ENCODE data around the gene ISOC2. TPM values are rescaled to one million over a fixed set of nuclear protein-coding genes. Genes with fewer than 3 reads are reported as not detected.
A peak's percentile ranks its signal among the peaks of the same experiment; 100 is the strongest.

ISOC2 gene
- total RNA-seq, 3 donors from 2014 or later (not counting 1 experiment from before 2014, with no cell fraction given): 7.2 to 12.4 (median 9.5) TPM

DNA sequence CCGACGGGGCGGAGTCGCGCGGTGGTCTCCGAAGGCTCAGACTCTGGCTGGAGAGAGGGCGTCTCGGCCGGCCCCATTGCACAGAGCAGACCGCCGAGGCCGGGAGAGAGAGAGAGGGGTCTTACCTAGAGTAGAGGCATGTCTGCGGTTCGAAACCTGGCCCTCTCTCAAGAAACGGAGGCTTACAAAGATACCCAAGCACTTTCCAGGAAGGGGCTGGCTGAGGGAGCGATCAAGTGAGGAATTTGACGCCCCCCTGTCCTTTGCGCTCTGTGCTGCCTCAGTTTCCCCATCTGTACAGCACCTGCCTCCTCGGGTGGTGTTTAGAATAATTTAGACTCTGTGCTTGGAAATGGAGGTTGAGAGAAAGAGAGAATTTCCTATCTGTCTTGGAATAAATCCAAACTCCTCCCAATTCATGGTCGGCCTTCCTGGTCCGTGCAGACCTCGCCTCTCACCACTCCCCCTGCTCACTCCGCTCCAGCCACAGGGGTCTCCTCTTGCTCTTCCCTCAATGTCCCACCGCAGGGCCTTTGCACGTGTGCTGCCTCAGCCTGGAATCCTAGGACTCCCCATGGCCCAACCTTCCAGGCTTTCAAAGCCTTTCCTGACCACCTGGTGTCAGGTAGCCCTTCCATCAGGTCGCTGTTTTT, 658 bp upstream of the ISOC2 start:
- H3K27me3 Mint-ChIP-seq (ENCODE audit: low read depth in 2 of 2): peaks cover 0 to 5% of the 10 kb centered on the region in 2 donors
- TF ChIP-seq, protein P1, sequence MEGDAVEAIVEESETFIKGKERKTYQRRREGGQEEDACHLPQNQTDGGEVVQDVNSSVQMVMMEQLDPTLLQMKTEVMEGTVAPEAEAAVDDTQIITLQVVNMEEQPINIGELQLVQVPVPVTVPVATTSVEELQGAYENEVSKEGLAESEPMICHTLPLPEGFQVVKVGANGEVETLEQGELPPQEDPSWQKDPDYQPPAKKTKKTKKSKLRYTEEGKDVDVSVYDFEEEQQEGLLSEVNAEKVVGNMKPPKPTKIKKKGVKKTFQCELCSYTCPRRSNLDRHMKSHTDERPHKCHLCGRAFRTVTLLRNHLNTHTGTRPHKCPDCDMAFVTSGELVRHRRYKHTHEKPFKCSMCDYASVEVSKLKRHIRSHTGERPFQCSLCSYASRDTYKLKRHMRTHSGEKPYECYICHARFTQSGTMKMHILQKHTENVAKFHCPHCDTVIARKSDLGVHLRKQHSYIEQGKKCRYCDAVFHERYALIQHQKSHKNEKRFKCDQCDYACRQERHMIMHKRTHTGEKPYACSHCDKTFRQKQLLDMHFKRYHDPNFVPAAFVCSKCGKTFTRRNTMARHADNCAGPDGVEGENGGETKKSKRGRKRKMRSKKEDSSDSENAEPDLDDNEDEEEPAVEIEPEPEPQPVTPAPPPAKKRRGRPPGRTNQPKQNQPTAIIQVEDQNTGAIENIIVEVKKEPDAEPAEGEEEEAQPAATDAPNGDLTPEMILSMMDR (IDR thresholded peaks at IDR 0.05): no peak
- H3K4me3 Mint-ChIP-seq: peak overlapping the region; percentile 95
- Histone ChIP-seq H3K9me3 (ENCODE audit: control insufficient read depth, insufficient read depth, low read length) (no peaks in the 10 kb centered on the region), H3K4me3 (ENCODE audit: low read length) (peak overlapping the region; percentile 91), H3K4me1 (ENCODE audit: control insufficient read depth, insufficient read depth, low read length) (peaks cover 15% of the 10 kb centered on the region), H3K36me3 (ENCODE audit: control insufficient read depth, insufficient read depth, low read length) (no peaks in the 10 kb centered on the region), H3K27ac (ENCODE audit: low read length) (peak overlapping the region; percentile 81), H3K27me3 (ENCODE audit: control insufficient read depth, insufficient read depth, low read length) (no peaks in the 10 kb centered on the region)
- 11% methylated on average over 26 of the region's 27 CpGs for WGBS (ENCODE audit: insufficient coverage)
- DNase-seq: no peak
- no peak for ATAC-seq
- H3K27ac Mint-ChIP-seq: peak overlapping the region; percentile 91 to 92
- intact Hi-C loops (cut with micrococcal nuclease): loop anchor here (2.0 kb wide), 1 partner anchor 15 kb away; the partner anchor contains the start of gene ZNF628
- H3K36me3 Mint-ChIP-seq: no peaks in the 10 kb centered on the region
- H3K4me1 Mint-ChIP-seq: peaks cover 24 to 32% of the 10 kb centered on the region in 2 donors
- H3K9me3 Mint-ChIP-seq: no peaks in the 10 kb centered on the region

DNA sequence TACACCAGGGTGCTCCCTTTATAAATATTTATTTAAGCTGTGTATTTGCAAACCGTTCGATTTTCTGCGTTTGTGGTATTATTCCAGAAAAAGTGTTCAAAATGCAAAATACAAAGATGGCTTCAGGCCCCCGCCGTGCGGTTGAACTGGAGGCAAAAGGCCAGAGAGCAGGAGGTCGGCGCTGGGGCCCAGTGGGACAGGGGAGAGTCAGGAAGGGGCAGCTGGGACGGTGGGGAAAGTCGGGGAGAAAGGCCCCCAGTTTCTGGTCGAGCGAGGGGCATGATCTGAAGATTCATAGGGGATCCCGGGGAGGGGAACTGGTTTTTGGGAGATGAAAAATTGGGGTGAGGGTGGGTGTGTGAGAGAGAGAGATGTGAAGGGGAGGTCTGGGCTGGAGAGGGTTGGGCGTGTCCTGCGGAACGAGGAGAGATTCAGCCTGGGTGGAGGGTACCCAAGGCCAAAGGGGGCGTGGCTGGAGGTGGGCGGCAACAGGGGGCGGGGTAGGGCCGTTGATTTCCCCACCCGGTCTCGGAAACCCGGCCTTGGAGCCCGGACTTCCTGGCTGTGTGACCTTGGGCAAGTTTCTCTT, 678 bp downstream of the ISOC2 start:
- peaks cover 15% of the 10 kb centered on the region for H3K4me1 ChIP-seq (ENCODE audit: control insufficient read depth, insufficient read depth, low read length)
- peak overlapping the region; percentile 71 for H3K27ac ChIP-seq (ENCODE audit: low read length)
- H3K4me3 ChIP-seq (ENCODE audit: low read length): peak overlapping the region; percentile 91
- Mint-ChIP-seq H3K4me3 (peak overlapping the region; percentile 95), H3K27ac (peak overlapping the region; percentile 91 to 92), H3K4me1 (peaks cover 24 to 32% of the 10 kb centered on the region in 2 donors), H3K27me3 (ENCODE audit: low read depth in 2 of 2) (peaks cover 0 to 3% of the 10 kb centered on the region in 2 donors), H3K36me3 (no peaks in the 10 kb centered on the region), H3K9me3 (no peaks in the 10 kb centered on the region)
- TF ChIP-seq, protein P1 (IDR thresholded peaks at IDR 0.05): no peak
- peak in 1 of 2 donors; percentile 57 for DNase-seq
- no peak for ATAC-seq
- H3K36me3 ChIP-seq (ENCODE audit: control insufficient read depth, insufficient read depth, low read length): no peaks in the 10 kb centered on the region
- no peaks in the 10 kb centered on the region for H3K27me3 ChIP-seq (ENCODE audit: control insufficient read depth, insufficient read depth, low read length)
- no peaks in the 10 kb centered on the region for H3K9me3 ChIP-seq (ENCODE audit: control insufficient read depth, insufficient read depth, low read length)
- 48% methylated on average over 22 of the region's 24 CpGs for WGBS (ENCODE audit: insufficient coverage)
- intact Hi-C loops (cut with micrococcal nuclease): loop anchor here (2.0 kb wide), 1 partner anchor 16 kb away; the partner anchor contains the start of gene ZNF628

DNA sequence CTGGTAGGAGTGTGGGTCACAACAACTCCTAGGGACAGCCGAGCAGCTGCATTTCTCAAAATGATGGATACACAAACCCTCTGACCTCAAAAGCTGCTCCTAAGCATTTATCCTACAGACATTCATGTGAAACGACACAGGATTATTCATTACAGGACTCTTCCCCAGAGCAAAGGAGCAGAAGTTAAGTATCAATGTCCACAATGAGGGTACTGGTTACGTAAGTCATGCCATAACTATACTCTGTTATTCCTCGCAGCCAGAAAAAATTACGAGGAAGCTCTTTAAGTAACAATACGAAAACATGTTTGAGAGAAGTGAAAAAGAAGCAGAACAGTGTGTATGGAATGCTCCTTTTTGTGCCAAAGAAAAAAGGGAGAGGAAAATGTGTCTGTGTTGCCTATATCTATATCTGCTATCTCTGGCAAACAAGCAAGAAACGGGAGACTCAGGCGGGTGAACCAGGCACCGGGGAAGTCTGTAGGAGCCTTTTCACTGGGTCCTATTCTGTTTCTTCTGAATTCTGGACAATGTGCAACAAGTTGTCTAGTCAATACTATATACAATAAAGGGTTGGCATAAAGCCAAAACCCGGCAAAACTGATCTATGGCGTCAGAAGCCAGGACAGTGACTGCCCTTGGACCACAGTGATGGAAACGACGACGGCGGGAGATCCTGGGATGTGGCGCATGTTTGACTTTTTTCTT, 1.3 kb downstream of the ISOC2 start:
- intact Hi-C loops (cut with micrococcal nuclease): loop anchor here (2.0 kb wide), 1 partner anchor 17 kb away; the partner anchor contains the start of gene ZNF628
- Histone ChIP-seq H3K4me3 (ENCODE audit: low read length) (no peak overlapping the region), H3K27me3 (ENCODE audit: control insufficient read depth, insufficient read depth, low read length) (no peaks in the 10 kb centered on the region), H3K9me3 (ENCODE audit: control insufficient read depth, insufficient read depth, low read length) (no peaks in the 10 kb centered on the region), H3K4me1 (ENCODE audit: control insufficient read depth, insufficient read depth, low read length) (peaks cover 15% of the 10 kb centered on the region), H3K27ac (ENCODE audit: low read length) (no peak overlapping the region), H3K36me3 (ENCODE audit: control insufficient read depth, insufficient read depth, low read length) (no peaks in the 10 kb centered on the region)
- DNase-seq (no peak), ATAC-seq (no peak)
- H3K4me3 Mint-ChIP-seq: peak overlapping the region; percentile 95
- H3K9me3 Mint-ChIP-seq: no peaks in the 10 kb centered on the region
- WGBS (ENCODE audit: insufficient coverage): 87% methylated on average over 16 of the region's 16 CpGs
- no peaks in the 10 kb centered on the region for H3K36me3 Mint-ChIP-seq
- peaks cover 0 to 3% of the 10 kb centered on the region in 2 donors for H3K27me3 Mint-ChIP-seq (ENCODE audit: low read depth in 2 of 2)
- H3K27ac Mint-ChIP-seq: peak overlapping the region; percentile 31 to 92
- H3K4me1 Mint-ChIP-seq: peaks cover 24 to 32% of the 10 kb centered on the region in 2 donors
- TF ChIP-seq, protein P1 (IDR thresholded peaks at IDR 0.05): no peak

All from natural killer cell (primary cell).